Chondrocyte (in vitro differentiated cells): Measurements from ENCODE around the gene KAT6B. TPM values are rescaled to one million over a fixed set of nuclear protein-coding genes. Genes with fewer than 3 reads are reported as not detected.

Experiments used
- DNase-seq: peaks from one replicate; pipeline ENCODE4 v3.0.0; 2021; ENCODE audit warnings: mixed read lengths, low spot score
- H3K27ac Mint-ChIP-seq: one replicate; pipeline ENCODE4 v1.8.0; 2021; ENCODE audit warnings: mild to moderate bottlenecking, moderate library complexity, mixed read lengths; ENCODE audit not compliant: unreplicated experiment
- H3K27me3 Mint-ChIP-seq: 2 replicates; pipeline ENCODE4 v1.8.0; 2021; ENCODE audit warnings: low read depth, mixed read lengths
- H3K36me3 Mint-ChIP-seq: 2 replicates; pipeline ENCODE4 v1.8.0; 2021; ENCODE audit warnings: low read depth, mixed read lengths
- H3K4me1 Mint-ChIP-seq: 2 replicates; pipeline ENCODE4 v1.8.0; 2021; ENCODE audit warnings: low read depth, mild to moderate bottlenecking, mixed read lengths
- H3K4me3 Mint-ChIP-seq: one replicate; pipeline ENCODE4 v1.8.0; 2021; ENCODE audit warnings: mild to moderate bottlenecking, moderate library complexity, mixed read lengths; ENCODE audit not compliant: unreplicated experiment
- H3K9me3 Mint-ChIP-seq: 2 replicates; pipeline ENCODE4 v1.8.0; 2021; ENCODE audit warnings: low read depth, mixed read lengths
- total RNA-seq: library from RNA; stranded (reverse); gene quantifications from 3 replicates; pipeline ENCODE4 v1.2.1, GENCODE V29; 2021
- TF ChIP-seq, protein P1 (sequence below): fragments of 200-600 bp; sonication (generic); IDR thresholded peaks from 2 replicates; pipeline ENCODE4 v1.5.0; 2021; ENCODE audit warnings: antibody characterized with exemption, mild to moderate bottlenecking, moderate library complexity

The KAT6B gene
- total RNA-seq, 1 donor from 2014 or later, result 20.8 TPM

DNA sequence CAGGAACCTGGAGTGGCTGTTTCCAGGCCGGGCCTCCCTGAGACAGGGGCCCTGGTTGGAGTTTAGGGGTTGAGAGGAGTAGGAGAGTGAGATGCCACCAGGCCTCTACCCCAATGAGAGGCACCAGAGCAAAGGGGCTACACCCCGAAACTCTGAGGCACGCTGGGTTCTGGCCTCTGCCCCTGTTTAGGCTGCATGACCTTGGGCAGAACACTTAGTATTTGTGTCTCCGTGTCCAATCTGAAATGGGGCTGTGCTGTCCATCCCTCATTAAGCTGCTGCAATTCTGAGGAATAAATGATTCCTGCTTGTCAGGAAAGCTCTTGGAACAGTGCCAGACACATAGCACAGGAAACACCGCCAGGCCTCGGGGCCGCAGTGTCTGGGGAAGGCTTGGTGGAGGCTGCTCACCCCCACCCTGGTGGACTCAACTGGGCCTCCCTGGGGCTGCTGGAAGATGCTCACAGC lies 244.6 kb downstream of the KAT6B start:
- no peaks in the 10 kb centered on the region for H3K36me3 Mint-ChIP-seq
- H3K27me3 Mint-ChIP-seq, result no peaks in the 10 kb centered on the region
- H3K4me1 Mint-ChIP-seq, result peaks cover 11% of the 10 kb centered on the region
- no peak for DNase-seq
- H3K4me3 Mint-ChIP-seq, result no peak overlapping the region
- no peak overlapping the region for H3K27ac Mint-ChIP-seq
- TF ChIP-seq, protein P1, sequence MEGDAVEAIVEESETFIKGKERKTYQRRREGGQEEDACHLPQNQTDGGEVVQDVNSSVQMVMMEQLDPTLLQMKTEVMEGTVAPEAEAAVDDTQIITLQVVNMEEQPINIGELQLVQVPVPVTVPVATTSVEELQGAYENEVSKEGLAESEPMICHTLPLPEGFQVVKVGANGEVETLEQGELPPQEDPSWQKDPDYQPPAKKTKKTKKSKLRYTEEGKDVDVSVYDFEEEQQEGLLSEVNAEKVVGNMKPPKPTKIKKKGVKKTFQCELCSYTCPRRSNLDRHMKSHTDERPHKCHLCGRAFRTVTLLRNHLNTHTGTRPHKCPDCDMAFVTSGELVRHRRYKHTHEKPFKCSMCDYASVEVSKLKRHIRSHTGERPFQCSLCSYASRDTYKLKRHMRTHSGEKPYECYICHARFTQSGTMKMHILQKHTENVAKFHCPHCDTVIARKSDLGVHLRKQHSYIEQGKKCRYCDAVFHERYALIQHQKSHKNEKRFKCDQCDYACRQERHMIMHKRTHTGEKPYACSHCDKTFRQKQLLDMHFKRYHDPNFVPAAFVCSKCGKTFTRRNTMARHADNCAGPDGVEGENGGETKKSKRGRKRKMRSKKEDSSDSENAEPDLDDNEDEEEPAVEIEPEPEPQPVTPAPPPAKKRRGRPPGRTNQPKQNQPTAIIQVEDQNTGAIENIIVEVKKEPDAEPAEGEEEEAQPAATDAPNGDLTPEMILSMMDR, result no peak
- H3K9me3 Mint-ChIP-seq, result no peaks in the 10 kb centered on the region

DNA sequence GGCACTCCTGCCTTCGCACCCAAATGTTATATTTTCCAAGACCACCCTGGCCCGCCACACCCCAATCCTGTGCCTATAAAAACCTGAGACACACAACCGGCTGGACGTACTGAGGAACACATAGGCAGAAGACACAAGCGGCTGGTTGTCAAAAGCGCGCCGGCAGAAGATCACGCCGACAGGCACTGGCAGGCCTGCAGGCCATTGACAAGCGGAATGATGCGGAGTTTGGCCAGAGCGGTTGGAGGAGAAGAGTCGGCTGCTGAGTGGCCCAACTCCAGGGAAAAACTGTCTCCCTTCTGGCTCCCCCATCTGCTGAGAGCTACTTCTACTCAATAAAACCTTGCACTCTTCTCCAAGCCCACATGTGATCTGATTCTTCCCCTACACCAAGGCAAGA lies 245.4 kb downstream of the KAT6B start:
- DNase-seq, result no peak
- H3K36me3 Mint-ChIP-seq, result no peaks in the 10 kb centered on the region
- no peak overlapping the region for H3K4me3 Mint-ChIP-seq
- H3K9me3 Mint-ChIP-seq, result no peaks in the 10 kb centered on the region
- H3K4me1 Mint-ChIP-seq, result peaks cover 11% of the 10 kb centered on the region
- no peak overlapping the region for H3K27ac Mint-ChIP-seq
- no peaks in the 10 kb centered on the region for H3K27me3 Mint-ChIP-seq
- TF ChIP-seq, protein P1, result no peak

DNA sequence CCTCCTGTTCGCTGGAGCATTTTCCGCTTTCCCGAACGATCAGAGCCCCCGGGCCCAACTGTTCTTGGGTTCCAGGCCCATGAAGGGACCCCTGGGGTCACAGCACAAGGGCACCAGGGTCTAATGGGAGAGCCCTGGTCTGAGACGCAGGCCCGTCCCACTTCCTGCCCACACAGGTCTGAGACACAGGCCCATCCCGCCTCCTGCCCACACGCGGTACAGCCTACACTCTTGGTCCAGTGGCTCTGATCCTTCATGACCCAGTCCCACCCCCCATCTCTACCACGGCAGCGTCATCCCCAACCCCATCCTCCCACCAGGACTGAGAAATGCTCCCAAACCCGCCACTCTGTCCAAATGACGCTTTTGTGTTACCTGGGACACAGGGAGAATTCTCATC lies 246.3 kb downstream of the KAT6B start:
- Mint-ChIP-seq H3K4me1 (peaks cover 11% of the 10 kb centered on the region), H3K4me3 (no peak overlapping the region), H3K27ac (no peak overlapping the region), H3K27me3 (no peaks in the 10 kb centered on the region), H3K9me3 (no peaks in the 10 kb centered on the region), H3K36me3 (no peaks in the 10 kb centered on the region)
- TF ChIP-seq, protein P1, result no peak
- no peak for DNase-seq

DNA sequence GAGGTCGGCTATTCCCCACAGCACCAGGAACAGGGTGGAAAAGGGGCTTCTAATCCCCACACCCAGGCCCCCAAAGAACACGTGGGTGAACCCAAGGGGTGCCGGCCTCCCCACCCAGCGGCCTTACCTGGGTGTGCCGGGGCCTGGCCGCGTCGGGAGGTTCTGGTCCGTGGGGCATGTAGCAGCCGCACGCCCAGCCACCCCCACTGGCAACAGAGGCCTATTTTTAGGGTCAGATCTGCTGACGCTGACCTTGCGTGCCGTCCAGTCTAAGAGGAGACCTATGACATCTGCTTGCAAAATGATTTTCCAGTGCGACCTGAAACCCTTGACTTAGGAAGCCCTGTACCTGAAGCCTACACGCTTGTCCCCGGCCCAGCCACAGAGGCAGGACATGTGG lies 247.0 kb downstream of the KAT6B start:
- Mint-ChIP-seq H3K4me1 (peaks cover 10% of the 10 kb centered on the region), H3K27me3 (no peaks in the 10 kb centered on the region), H3K4me3 (no peak overlapping the region), H3K9me3 (no peaks in the 10 kb centered on the region), H3K36me3 (no peaks in the 10 kb centered on the region), H3K27ac (no peak overlapping the region)
- no peak for DNase-seq
- TF ChIP-seq, protein P1, result no peak

DNA sequence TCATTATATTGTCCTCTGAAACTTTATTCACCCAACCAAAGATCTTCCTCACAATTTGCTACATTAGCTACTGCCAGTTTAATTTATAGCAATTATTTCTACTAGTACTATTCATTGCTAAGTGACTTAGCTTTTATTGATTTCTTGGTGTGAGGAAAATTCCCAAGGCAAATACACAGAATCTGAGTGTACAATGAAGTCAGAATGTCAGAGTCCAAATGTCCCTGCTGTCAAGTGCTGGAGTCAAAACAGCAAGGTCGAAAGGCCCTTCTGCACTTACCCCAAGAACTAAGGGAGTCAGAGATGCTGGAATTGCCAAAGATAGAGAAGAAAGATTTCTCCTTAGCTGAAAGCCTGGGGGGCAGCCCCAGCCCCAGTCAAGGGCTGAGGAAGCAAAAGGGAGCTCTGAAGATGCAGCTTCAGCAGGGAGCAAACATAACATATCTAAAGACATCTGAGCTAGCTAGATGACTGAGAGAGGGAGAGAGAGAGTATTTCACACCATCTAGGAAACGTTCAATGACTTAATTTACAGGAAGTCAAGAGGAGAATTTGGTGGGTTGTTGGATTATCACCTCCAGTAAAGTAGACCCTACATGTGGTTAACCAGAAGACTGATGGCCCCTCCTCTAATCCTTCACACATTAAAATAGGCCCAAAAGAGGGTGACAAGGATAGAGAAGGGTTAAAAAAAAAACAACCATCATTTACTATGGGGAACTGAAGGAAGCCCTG lies 248.5 kb downstream of the KAT6B start:
- TF ChIP-seq, protein P1, result no peak
- Mint-ChIP-seq H3K4me1 (peaks cover 9% of the 10 kb centered on the region), H3K4me3 (no peak overlapping the region), H3K27me3 (no peaks in the 10 kb centered on the region), H3K36me3 (no peaks in the 10 kb centered on the region), H3K9me3 (no peaks in the 10 kb centered on the region), H3K27ac (no peak overlapping the region)
- no peak for DNase-seq
